Endothelial cell of umbilical vein (primary cell): ENCODE measurements around the gene CADPS.

Experiments used
- EZH2 ChIP-seq: IDR thresholded peaks from 2 replicates; pipeline ENCODE4 v1.6.1; 2012; ENCODE audit warnings: borderline replicate concordance, low read depth, mild to moderate bottlenecking, moderate library complexity, low read length, inconsistent platforms; ENCODE audit not compliant: severe bottlenecking
- FOS ChIP-seq: IDR thresholded peaks from 2 replicates; pipeline ENCODE4 v1.6.1; 2011; ENCODE audit warnings: mild to moderate bottlenecking, low read length, moderate library complexity, borderline replicate concordance; ENCODE audit not compliant: insufficient read depth
- GATA2 ChIP-seq: IDR thresholded peaks from 2 replicates; pipeline ENCODE4 v1.7.0; 2011; ENCODE audit warnings: low read depth, mild to moderate bottlenecking, moderate library complexity, mixed read lengths, low read length; ENCODE audit not compliant: insufficient read length, insufficient read depth
- JUN ChIP-seq: IDR thresholded peaks from 2 replicates; pipeline ENCODE4 v1.6.1; 2011; ENCODE audit warnings: borderline replicate concordance, low read depth; ENCODE audit not compliant: insufficient read length, insufficient read depth
- MYC ChIP-seq: IDR thresholded peaks from one replicate; pipeline ENCODE4 v1.6.1; 2011; ENCODE audit warnings: mild to moderate bottlenecking, low read depth, low read length
- POLR2A ChIP-seq: IDR thresholded peaks from 2 replicates; pipeline ENCODE4 v1.6.1; 2012; ENCODE audit warnings: low read depth, mild to moderate bottlenecking, control low read depth, low read length
- POLR2AphosphoS5 ChIP-seq: IDR thresholded peaks from 2 replicates; pipeline ENCODE4 v1.6.1; 2012; ENCODE audit warnings: low read depth, mild to moderate bottlenecking, control low read depth, low read length, moderate library complexity; ENCODE audit not compliant: insufficient read depth
- TF ChIP-seq, protein P1 (sequence below), 2 donors: IDR thresholded peaks; 1 replicate in 1 of 2; 2 replicates in 1 of 2; pipeline ENCODE4 v1.5.1; 2011; ENCODE audit warnings: low read length in 2 of 2, mild to moderate bottlenecking in 2 of 2, moderate library complexity in 2 of 2, control low read depth in 1 of 2, inconsistent platforms in 1 of 2, low read depth in 1 of 2; ENCODE audit not compliant: insufficient read depth in 1 of 2; ENCODE audit errors: extremely low read depth in 1 of 2
- TF ChIP-seq, protein P2 (sequence below): IDR thresholded peaks from 2 replicates; pipeline ENCODE4 v1.6.1; 2011; ENCODE audit not compliant: insufficient read depth, insufficient read length

DNA sequence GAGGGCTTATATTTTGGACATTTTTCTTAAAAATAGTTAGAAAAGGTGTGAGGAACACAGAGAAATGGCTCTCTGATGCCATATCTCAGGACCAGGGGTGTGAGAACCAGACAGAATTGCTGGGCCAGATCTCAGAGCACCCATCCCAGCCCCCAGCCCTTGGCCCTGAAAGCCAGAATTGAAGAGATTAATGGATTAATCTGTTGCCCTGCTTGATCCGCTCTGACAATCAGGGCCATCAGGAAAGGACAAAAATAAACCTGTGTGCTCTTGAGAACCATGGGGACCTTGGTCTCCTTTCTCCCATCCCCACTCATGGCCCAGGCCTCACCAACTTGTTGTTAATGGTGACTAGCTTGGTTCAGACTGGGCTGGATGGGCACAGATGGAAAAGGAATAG is 113.5 kb downstream of the CADPS start:
- TF ChIP-seq, protein P1, sequence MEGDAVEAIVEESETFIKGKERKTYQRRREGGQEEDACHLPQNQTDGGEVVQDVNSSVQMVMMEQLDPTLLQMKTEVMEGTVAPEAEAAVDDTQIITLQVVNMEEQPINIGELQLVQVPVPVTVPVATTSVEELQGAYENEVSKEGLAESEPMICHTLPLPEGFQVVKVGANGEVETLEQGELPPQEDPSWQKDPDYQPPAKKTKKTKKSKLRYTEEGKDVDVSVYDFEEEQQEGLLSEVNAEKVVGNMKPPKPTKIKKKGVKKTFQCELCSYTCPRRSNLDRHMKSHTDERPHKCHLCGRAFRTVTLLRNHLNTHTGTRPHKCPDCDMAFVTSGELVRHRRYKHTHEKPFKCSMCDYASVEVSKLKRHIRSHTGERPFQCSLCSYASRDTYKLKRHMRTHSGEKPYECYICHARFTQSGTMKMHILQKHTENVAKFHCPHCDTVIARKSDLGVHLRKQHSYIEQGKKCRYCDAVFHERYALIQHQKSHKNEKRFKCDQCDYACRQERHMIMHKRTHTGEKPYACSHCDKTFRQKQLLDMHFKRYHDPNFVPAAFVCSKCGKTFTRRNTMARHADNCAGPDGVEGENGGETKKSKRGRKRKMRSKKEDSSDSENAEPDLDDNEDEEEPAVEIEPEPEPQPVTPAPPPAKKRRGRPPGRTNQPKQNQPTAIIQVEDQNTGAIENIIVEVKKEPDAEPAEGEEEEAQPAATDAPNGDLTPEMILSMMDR (IDR thresholded peaks at IDR 0.05; ENCODE audit: extremely low read depth in 1 of 2, insufficient read depth in 1 of 2, low read depth in 1 of 2, low read length in 2 of 2), result no peak
- no peak for TF ChIP-seq POLR2AphosphoS5
- TF ChIP-seq EZH2, result no peak
- no peak for TF ChIP-seq POLR2A
- TF ChIP-seq JUN, result no peak
- TF ChIP-seq FOS, result no peak
- TF ChIP-seq, protein P2, sequence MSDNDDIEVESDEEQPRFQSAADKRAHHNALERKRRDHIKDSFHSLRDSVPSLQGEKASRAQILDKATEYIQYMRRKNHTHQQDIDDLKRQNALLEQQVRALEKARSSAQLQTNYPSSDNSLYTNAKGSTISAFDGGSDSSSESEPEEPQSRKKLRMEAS, result no peak
- no peak for TF ChIP-seq MYC
- TF ChIP-seq GATA2, result no peak
